Suppressor macrophage treated with lipopolysaccharide for 4 hours (primary cell): ENCODE data around the gene SZT2.

Experiments used
- DNase-seq: peaks from one replicate; pipeline ENCODE4 v3.0.0-alpha.2; 2020

The SZT2 gene

DNA sequence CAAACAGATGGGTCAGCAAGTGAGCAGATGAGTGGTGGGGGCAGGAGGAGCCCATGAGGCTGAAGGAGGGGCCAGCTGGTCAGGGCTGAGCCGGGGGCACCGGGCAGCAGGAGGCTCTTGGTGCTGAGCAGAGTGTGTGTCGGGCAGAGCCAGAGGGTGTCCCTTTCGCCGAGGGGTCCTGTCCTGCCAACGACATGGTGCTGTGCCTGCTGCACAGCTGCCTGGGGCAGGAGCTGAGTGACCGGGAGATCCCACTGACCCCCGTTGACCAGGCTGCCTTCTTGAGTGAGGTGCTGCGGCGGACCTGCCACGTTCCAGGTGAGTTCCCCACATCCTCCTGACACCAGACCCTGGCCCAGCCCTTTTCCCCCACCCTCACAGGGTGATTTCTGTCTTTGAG lies 36.5 kb downstream of the SZT2 start:
- no peak for DNase-seq

DNA sequence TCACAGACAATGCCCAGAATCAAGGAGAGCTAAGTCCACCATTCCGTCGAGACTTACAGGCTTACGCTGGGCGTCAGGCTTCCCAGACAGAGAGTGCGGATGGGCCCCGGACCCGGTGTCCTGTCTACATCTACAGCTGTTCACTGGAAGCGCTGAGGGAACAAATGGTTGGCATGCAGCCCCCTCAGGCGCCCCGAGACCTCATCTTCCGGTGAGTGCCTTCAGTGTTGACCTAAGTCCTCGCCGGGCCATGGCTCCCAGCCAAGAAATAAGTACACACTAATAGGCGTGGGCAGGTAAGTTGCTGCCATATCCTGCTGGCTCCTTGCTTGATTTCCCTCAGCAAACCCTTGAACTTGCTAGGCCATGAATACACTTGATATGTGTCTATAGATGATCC lies 37.8 kb downstream of the SZT2 start:
- no peak for DNase-seq

DNA sequence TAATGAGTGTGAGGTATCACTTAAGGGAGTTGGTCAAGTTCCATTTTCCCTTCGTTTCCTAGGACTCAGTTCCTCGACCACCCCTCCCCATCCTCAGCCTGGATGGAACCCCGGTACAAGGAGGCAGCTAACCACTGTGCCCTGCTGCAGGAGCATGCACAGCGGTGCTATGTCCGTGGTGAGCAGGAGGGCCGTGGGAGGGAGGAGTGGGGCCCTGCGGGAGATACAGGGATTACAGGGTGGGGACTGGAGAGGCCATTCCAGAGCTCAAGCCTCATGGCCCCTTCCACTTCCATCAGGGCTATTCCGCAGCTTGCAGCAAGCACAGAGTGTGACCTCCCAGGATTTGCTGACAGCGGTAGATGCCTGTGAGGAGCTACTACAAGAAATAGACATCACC lies 38.2 kb downstream of the SZT2 start:
- DNase-seq: no peak

DNA sequence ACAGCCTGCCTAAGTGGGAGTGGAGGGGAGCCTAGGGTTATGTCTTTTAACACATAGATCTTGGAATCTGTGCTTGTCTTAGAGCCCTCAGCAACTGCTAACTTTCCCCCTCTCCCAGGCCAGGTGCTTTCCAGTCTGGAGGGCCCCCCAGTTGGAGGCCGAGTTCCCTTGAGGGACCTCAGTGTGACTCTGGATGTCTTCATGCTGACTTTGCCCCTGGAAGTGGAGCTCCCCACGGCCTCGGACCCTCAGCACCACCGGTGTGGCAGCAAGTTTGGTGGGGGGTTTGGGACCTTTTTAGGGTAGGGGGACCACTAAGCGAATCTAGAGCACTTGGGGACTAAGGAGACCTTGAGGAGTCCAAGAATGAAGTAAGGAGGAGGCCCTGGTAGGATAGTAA lies 41.1 kb downstream of the SZT2 start:
- no peak for DNase-seq

DNA sequence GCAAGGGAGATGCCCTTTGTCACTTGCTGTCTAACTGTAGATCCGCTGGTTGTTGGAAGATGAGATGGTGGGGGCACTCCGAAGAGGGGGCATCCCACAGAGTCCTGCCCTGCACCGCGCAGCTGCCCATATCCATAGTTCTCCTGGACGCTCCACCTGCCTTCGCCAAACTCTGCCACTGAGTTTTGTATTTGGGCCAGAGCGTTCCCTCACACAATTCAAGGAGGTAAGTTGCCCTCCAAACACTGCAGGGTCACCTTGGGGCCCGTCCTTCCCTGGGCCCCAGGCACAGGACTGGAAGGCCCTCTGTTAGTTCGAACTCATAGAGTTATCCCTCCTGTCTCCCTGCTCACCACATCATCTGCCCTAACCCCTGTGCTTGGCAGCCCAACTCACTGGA lies 42.0 kb downstream of the SZT2 start:
- DNase-seq: no peak

DNA sequence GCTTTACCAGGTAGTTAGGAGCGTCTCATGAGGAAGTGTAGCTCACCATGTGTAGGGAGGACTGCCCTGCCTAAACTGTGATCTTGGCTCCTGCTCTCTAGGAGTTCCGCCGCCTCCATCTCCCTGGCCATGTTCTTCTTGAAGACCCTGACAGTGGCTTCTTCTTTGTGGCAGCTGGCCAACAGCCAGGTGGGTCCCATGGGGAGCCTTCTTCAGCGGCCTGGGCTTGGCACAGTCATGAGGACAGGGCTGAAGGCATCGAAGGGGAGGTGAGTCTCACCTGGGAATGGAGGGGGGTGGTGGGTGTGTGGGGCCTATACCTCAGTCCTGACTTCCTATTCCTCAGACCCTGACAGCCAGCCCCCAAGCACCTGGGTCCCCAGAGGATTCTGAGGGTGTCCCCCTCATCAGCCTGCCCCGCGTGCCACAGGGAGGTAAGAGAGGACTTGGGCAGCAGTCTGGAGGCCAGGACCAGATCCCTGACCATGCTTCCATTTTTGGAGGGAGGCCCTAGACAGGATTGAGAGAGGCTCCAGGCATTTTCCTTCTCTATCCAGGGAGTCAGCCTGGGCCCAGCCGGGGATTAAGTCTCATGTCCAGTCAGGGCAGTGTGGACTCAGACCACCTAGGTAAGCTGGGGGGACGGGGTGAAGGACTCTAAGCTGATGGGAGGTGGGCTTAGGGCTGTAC lies 42.6 kb downstream of the SZT2 start:
- DNase-seq: no peak

DNA sequence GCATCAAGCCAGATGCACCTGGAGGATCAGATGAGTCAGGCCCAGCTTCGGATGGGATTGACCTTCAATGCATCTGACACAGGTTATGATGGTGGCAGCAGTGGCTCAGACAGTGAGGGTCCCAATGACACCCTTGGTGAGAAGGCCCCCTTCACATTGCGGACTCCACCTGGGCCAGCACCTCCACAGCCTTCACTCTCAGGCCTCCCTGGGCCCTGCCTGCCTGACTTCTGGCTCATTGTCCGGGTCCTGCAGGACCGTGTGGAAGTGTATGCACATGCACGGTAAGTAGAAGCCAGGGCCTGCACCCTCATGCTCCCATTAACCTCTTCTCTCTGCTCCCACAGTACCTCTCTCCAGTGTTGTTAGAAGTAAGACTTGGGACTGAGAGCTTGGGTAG lies 43.2 kb downstream of the SZT2 start:
- DNase-seq: no peak

DNA sequence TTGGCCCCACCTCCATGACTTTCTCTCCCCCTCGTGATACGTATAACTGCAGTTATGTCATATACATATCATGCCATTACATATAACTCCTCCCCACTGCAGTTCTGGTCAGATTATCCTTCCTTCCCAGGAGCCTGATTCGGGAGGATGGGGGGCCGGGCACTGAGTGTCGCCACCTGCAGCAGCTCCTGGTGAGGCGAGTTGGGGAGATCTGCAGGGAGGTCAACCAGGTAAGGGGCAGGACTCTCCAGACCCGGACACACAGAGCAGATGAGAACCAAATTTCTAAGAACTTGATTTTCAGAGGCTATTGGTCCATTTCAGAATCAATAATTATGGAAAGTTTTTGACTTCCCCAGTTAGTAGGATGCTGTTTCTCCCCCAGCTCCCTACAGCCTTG lies 44.6 kb downstream of the SZT2 start:
- no peak for DNase-seq

DNA sequence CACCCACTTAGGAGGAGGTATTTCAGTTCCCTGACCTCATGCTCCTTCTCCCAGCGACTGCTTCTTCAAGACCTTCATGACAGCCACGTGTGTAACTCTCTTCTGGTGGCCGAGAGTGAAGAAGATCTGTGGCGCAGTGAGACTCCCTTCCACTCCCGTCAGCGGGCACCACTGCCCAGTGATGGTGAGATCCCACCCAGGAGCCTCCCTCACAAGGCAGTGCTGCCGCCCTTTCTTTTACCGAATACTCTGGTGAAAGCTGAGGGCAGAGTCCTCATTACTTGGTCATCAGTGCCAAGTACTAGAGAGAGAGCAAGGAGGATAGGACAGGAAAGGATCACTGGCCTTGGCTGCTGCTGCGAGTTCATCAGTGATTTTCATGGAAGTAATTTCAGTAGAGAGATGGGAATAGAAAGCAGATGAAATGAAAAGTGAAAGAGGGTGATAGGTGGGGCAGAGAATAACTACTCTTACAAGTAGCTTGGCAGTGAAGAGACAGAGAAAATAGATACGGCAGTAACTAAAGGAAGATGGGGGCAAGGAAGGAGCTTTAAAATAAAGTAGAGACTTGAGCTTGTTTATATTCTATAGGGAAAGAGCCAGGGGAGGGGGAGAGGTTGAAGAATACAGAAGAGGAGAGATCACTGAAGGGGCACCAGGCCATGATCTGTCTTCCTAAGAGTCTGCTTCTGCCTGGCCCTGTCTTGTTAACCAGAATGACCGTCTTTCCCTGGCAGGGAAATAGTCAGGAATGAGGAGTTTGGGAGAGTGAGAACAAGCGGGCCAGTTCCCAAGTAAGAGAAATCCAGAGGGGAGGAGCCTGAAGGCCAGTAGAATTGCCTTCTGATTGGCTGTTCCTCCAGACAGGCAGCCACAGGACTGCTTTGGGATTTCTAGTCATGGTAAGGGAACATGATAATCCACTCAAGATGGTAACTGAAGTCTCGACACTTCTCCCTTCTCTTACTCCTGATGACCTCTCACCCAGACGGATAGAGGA lies 45.7 kb downstream of the SZT2 start:
- DNase-seq: no peak

DNA sequence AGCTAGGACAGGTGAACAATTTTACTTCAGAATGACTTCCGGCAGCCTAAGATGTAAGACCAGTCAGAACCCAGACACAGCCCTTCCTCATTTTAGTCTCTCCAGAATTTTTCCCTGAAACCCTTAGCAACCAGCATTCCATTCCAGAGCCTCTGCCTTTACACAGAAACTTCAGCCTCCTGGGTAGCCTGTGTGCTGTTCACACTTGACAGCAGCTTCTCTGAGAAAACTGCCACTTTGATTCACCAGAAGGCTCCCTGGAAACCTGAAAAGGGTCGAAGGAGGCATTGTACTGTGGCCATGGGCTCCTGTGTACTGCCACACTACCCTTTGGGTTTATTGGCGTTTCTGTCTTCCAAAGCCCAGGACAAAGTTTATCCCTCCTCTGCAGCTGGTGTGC lies 46.7 kb downstream of the SZT2 start:
- DNase-seq: no peak

DNA sequence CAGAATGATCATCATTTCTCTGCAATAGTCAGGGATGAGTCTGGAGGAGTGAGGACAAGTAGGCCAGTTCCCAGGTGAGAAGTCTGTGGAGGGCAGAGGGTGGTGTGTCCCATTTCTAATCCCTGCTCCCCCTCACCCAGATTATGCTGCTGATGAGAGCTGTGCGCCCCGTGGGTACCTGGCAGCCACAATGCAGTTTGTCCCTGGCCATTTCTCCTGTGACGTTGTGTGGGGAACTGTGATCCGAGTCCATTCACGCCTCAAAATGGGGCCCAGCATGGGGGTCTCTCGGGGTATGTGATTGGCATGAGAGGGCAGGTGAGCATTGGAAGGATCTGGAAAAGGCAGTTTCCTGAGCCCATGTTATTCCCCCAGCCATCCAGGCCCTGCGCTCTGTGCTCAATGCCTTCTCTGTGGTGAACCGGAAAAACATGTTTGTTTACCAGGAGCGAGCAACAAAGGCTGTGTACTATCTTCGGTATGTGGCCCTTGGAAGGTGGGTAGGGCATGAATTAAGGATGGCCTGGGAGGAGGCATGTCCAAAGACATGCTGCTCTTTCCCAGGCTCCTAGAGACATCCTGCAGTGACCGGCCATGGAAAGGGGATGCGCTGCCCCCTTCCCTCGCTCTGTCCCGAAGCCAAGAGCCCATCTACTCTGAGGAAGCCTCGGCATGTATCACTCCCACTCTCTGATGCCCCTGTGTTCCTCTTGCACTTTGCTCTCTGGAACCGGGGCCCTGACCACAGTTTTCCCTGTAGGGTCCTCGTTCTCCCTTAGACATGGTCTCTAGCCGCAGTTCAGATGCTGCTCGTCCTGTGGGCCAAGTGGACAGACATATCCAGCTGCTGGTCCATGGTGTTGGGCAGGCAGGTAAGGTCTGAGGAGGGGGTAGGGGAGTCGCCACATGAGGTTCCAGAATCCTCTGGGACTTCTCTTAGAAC lies 47.6 kb downstream of the SZT2 start:
- no peak for DNase-seq

DNA sequence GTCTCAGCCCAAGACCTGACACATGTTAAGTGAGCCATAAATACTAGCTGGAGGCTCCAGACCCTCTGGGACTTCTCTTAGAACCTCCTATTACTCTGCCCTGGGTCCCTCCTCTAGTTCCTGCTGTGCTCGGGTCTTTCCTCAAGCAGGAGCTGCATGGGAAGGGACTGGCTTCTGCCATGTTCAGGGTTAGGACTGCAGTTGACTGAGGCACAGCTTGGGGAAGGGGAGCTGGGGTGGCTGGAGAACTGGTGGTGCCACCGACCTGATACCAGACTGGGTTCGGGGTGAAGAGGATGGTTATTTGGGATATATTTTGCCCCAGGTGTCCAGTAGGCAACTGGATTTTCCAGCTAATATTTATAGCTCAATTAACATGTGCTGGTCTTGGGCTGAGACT lies 48.3 kb downstream of the SZT2 start:
- DNase-seq: no peak

DNA sequence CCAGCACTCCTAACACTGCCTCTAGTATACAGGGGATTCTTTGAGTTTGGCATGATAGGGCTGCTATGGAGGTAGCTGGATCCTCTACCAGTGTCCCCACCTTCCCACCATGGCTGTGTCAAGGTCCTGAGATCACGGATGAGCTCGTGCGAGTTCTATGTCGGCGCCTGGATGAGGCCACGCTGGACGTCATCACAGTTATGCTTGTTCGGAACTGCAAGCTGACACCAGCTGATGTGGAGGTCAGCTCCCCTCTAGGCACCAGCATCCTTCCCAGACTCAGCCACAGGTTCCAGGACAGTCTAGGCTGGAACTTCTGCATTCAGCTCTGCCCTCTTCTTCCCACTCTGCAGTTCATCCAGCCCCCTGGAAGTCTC lies 48.9 kb downstream of the SZT2 start:
- DNase-seq: no peak

DNA sequence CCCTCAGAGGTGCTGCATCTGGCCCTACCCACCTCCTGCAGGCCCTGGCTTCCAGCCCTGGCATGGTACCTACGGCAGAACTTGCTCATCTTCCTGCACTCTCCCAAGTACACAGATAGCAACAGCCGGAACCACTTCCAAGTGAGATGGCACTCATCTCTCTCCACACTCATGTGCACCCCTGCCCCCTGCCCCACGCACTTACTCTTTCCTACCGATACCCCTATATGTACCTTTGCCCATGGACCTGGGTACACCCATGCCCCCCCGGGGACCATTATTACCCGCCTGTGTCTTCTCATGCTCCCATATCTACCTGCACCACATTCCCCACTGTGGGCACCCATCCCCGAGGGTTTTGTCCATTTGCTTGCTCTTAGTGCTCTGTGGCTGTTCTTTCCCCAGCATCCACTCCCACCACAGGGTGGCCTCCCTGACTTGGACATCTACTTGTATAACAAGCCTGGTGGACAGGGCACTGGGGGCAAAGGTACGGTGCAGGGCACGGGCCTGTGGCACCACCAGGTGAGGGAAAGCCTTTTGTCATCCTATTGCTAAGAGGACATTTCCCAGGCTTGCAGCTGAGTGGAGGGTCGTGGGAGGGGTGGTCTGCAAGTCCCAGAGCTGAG lies 49.4 kb downstream of the SZT2 start:
- DNase-seq: no peak

DNA sequence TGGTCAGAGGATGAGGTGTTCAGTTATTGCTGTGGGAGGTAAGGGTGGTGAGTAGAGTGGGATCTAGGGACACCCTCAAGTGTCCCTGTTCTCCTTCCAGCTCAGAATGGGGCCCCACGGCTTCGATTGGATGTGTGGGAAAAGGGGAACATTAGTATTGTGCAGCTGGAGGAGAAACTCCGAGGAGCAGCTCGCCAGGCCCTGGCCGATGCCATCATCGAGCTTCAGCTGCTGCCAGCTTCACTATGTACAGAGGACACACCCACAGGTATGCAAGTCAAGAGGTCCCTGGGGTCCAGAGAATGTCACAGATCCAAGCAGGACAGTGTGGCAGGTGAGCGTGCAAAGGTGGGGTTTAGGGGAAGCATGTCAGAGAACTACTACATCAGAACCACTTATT lies 50.1 kb downstream of the SZT2 start:
- no peak for DNase-seq

DNA sequence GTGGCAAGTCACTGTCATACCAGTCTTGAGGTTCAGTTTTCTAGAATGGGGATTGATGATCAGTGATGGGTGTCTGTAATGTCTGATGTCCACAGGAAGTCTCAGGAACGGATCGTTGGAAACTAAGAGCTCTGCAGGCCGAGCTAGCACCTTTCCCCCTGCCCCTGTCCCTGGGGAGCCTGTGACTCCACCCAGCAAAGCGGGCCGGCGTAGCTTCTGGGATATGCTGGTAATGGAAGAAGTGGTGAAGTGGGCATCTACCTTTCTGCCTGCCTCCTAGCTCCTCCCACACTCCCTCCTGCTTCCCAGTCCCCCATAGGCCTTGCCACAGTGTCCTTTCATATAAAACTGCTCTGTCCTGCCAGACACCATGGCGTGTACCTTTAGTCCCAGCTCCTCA lies 50.7 kb downstream of the SZT2 start:
- no peak for DNase-seq

DNA sequence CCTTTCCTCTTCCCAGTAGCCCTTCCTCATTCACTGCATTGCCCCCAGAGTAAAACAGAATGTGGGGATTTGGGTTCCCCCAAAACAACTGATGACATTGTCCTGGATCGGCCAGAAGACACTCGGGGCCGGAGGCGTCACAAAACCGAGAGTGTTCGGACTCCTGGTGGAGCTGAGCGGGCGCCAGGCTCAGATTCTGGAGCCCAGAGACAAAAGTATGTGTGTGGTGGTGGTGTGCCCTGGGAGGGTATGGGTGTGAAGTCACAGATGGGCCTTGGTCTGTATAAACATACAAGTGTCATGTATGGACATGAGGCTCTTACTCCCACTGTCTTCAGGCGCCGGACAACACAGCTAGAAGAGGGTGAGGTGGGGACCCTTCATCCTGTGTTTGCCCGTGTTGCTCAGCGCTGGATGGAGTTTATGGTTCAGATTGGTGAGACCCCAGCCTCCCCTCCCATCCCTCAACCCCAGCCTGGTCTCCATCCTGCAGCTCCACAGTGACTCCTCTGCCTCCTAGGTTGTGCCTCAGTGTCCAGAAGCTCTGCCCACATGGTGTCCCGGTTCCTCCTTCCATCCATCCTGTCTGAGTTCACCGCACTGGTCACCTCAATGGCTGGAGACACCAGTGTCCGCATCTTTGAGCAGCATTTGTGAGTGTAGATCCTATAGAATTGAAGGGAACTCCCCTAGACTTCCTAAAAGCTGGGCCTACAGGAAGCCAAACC lies 51.6 kb downstream of the SZT2 start:
- DNase-seq: no peak

DNA sequence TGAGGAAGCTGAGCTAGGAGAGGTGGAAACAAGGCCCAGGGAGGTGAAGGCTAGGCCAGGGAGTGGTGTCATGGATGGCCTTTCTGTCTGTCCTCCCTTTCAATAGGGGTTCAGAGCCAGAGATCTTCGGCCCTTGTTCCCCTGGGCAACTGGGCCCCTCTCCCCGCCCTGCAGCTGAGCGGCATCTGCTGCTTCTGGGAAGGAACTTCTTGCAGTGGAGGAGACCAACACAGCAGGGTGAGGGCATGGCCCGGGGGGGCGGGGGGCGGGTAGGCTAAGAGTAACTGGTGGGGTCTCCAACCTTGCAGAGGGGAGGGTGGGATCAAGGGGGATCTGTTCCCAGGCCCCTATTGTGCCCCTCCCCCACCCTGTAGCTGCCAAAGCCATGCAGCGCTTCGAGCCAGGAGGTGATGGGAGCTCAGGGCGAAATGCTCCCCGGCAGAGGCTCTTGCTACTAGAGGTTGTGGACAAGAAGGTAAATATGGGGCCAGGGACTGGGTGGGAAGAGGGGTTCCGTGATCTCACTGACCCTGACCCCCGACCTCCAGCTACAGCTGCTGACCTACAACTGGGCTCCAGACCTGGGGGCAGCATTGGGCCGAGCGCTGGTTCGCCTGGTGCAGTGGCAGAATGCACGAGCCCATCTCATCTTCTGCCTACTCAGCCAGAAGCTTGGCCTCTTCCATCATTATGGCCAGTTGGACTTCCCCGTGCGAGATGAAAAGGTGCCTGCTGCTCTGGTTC lies 52.4 kb downstream of the SZT2 start:
- DNase-seq: no peak

DNA sequence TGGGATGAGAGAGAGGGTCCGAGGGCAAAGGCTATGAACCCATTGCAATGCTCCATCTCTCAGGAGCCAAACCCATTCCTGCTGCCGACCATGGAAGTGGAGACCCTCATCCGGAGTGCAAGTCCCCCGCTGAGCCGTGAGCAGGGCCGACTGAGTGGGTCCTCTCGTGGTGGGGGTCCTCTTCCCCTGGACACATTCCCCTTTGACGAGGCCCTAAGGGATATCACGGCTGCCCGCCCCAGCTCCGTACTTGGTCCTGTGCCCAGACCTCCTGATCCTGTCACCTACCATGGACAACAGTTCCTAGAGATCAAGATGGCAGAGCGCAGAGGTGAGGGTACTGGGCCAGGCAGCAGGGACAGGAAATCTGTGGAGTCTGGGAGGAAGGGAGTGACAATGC lies 53.1 kb downstream of the SZT2 start:
- no peak for DNase-seq

DNA sequence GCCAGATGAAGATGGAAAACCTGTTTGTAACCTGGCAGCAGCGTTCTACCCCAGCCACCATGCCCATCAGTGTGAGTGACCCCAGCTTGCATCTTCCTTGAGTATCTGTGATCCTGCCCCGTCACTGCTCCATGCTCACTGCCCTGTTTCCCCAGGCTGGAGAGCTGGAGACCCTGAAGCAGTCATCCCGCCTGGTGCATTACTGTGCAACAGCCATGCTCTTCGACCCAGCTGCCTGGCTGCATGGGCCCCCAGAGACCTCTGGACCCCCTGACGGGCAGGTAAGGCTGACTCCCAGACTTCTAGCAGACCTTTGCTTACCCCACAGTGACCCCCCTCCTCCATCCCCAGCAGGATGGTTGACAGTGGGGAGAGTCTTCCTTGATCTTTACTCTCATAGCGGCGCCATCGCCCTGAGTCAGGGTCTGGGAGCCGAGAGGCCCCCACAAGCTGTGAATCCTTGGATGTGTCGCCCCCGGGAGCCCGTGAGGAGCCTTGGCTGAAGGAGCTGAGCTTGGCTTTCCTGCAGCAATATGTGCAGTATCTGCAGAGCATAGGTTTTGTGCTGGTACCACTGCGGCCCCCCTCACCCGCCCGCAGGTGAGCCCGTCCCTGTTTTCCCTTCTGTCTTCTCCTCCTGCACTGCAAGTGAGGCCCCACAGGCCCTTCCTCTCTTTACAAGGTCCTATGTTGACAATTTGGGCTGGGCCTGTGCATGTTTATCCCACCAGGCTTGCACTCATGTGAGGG lies 53.7 kb downstream of the SZT2 start:
- DNase-seq: no peak
